GM19468 (cell line): ENCODE data around the gene EXOC3L2.

Experiments used
- ATAC-seq: cut with Tn5 transposase; IDR thresholded peaks from one replicate; pipeline ENCODE4 v1.9.1; 2021; ENCODE audit warnings: mild to moderate bottlenecking, moderate library complexity, moderate number of reproducible peaks; ENCODE audit not compliant: unreplicated experiment; ENCODE audit errors: extremely low read depth

EXOC3L2 gene

GRCh38 chr19:45164577-45165335, 80.5 kb downstream of the EXOC3L2 start:
- ATAC-seq: no peak

GRCh38 chr19:45163751-45164460, 81.3 kb downstream of the EXOC3L2 start:
- no peak for ATAC-seq

GRCh38 chr19:45163156-45163555, 82.1 kb downstream of the EXOC3L2 start:
- no peak for ATAC-seq

GRCh38 chr19:45162608-45163143, 82.5 kb downstream of the EXOC3L2 start:
- no peak for ATAC-seq
